ENCODE measurements around the gene COG5.

Gene COG5

GRCh38 chr7:107453388-107453787 is 110.3 kb downstream of the COG5 start:
- no peak for DNase-seq

- no peak for DNase-seq
These were observed 112.8 kb downstream of the COG5 start for GRCh38 chr7:107450970-107451369.

GRCh38 chr7:107446988-107447387 is 116.7 kb downstream of the COG5 start:
- no peak for DNase-seq

GRCh38 chr7:107446531-107446930 is 117.2 kb downstream of the COG5 start:
- DNase-seq: peak; percentile 52

GRCh38 chr7:107442678-107443077 is 121.0 kb downstream of the COG5 start:
- DNase-seq: no peak

- DNase-seq: no peak
These were observed 121.9 kb downstream of the COG5 start for GRCh38 chr7:107441581-107442422.

- no peak for DNase-seq
These were observed 124.7 kb downstream of the COG5 start for GRCh38 chr7:107439025-107439424.

- no peak for DNase-seq
These were observed 128.0 kb downstream of the COG5 start for GRCh38 chr7:107435749-107436148.

- no peak for DNase-seq
These were observed 131.5 kb downstream of the COG5 start for GRCh38 chr7:107432261-107432660.

- DNase-seq: no peak
These were observed 133.7 kb downstream of the COG5 start for GRCh38 chr7:107430057-107430456.

- no peak for DNase-seq
These were observed 135.1 kb downstream of the COG5 start for GRCh38 chr7:107428642-107429041.

GRCh38 chr7:107427462-107427861 is 136.3 kb downstream of the COG5 start:
- DNase-seq: no peak

- no peak for DNase-seq
These were observed 149.5 kb downstream of the COG5 start for GRCh38 chr7:107414198-107414597.

GRCh38 chr7:107408349-107408748 is 155.4 kb downstream of the COG5 start:
- DNase-seq: no peak

- no peak for DNase-seq
These were observed 158.2 kb downstream of the COG5 start for GRCh38 chr7:107405559-107405958.

- DNase-seq: no peak
These were observed 158.8 kb downstream of the COG5 start for GRCh38 chr7:107404740-107405537.

- DNase-seq: no peak
These were observed 165.6 kb downstream of the COG5 start for GRCh38 chr7:107398161-107398560.

- peak; percentile 10 for DNase-seq
These were observed 166.7 kb downstream of the COG5 start for GRCh38 chr7:107396990-107397389.

- no peak for DNase-seq
These were observed 167.6 kb downstream of the COG5 start for GRCh38 chr7:107396081-107396480.

GRCh38 chr7:107394831-107395230 is 168.9 kb downstream of the COG5 start:
- no peak for DNase-seq

- DNase-seq: no peak
These were observed 169.4 kb downstream of the COG5 start for GRCh38 chr7:107394276-107394675.

GRCh38 chr7:107392830-107393229 is 170.9 kb downstream of the COG5 start:
- DNase-seq: no peak

GRCh38 chr7:107390916-107391315 is 172.8 kb downstream of the COG5 start:
- no peak for DNase-seq

GRCh38 chr7:107388604-107389003 is 175.1 kb downstream of the COG5 start:
- no peak for DNase-seq
